GM18517 (cell line): ENCODE measurements around the gene SLC35F3.

Source experiments
- ATAC-seq: cut with Tn5 transposase; IDR thresholded peaks from one replicate; pipeline ENCODE4 v1.9.1; 2021; ENCODE audit warnings: mild to moderate bottlenecking, moderate library complexity; ENCODE audit not compliant: unreplicated experiment

The SLC35F3 gene

GRCh38 chr1:233971753-233972152, 67.3 kb downstream of the SLC35F3 start:
- ATAC-seq: no peak

- ATAC-seq: no peak
Observed at GRCh38 chr1:233972563-233972950, 68.1 kb downstream of the SLC35F3 start.

- ATAC-seq: no peak
Observed at GRCh38 chr1:233972951-233973635, 68.6 kb downstream of the SLC35F3 start.

GRCh38 chr1:233975486-233975885, 71.0 kb downstream of the SLC35F3 start:
- no peak for ATAC-seq

- no peak for ATAC-seq
Observed at GRCh38 chr1:233981042-233981675, 76.7 kb downstream of the SLC35F3 start.

- no peak for ATAC-seq
Observed at GRCh38 chr1:233982827-233983518, 78.5 kb downstream of the SLC35F3 start.

- ATAC-seq: no peak
Observed at GRCh38 chr1:233983811-233984210, 79.3 kb downstream of the SLC35F3 start.

GRCh38 chr1:233988963-233989696, 84.7 kb downstream of the SLC35F3 start:
- no peak for ATAC-seq

- no peak for ATAC-seq
Observed at GRCh38 chr1:233990486-233990885, 86.0 kb downstream of the SLC35F3 start.

- no peak for ATAC-seq
Observed at GRCh38 chr1:233993651-233994050, 89.2 kb downstream of the SLC35F3 start.

- no peak for ATAC-seq
Observed at GRCh38 chr1:233994112-233994511, 89.6 kb downstream of the SLC35F3 start.

GRCh38 chr1:233998456-233998855, 94.0 kb downstream of the SLC35F3 start:
- no peak for ATAC-seq

GRCh38 chr1:233998891-233999290, 94.4 kb downstream of the SLC35F3 start:
- ATAC-seq: no peak

- ATAC-seq: no peak
Observed at GRCh38 chr1:234000557-234001041, 96.1 kb downstream of the SLC35F3 start.

GRCh38 chr1:234001817-234002216, 97.3 kb downstream of the SLC35F3 start:
- ATAC-seq: no peak

- ATAC-seq: no peak
Observed at GRCh38 chr1:234004591-234004990, 100.1 kb downstream of the SLC35F3 start.

GRCh38 chr1:234007684-234008083, 103.2 kb downstream of the SLC35F3 start:
- ATAC-seq: no peak

GRCh38 chr1:234008591-234008990, 104.1 kb downstream of the SLC35F3 start:
- no peak for ATAC-seq

GRCh38 chr1:234009668-234010067, 105.2 kb downstream of the SLC35F3 start:
- ATAC-seq: no peak

GRCh38 chr1:234014208-234014607, 109.7 kb downstream of the SLC35F3 start:
- ATAC-seq: no peak

- ATAC-seq: no peak
Observed at GRCh38 chr1:234018816-234019215, 114.3 kb downstream of the SLC35F3 start.
